Uterus (tissue), 4 donors: ENCODE data around the gene NKD2. TPM values are rescaled to one million over a fixed set of nuclear protein-coding genes. Genes with fewer than 3 reads are reported as not detected.

Source experiments
- DNase-seq, 2 donors: peaks; one replicate each; pipeline ENCODE4 v3.0.0-alpha.2; 2019 to 2020
- H3K27ac ChIP-seq, 2 donors: fragments of 200-600 bp; sonication (generic); 1 replicate in 1 of 2; 2 replicates in 1 of 2; pipeline ENCODE4 v1.5.1; 2016 to 2018
- H3K27me3 ChIP-seq, 2 donors: fragments of 200-600 bp; sonication (generic); one replicate each; pipeline ENCODE4 v1.5.1; 2018 to 2019; ENCODE audit warnings: control low read depth in 1 of 2
- H3K36me3 ChIP-seq, 2 donors: fragments of 200-600 bp; sonication (generic); one replicate each; pipeline ENCODE4 v1.5.1; 2019; ENCODE audit warnings: control low read depth in 1 of 2
- H3K4me1 ChIP-seq, 2 donors: fragments of 200-600 bp; sonication (generic); one replicate each; pipeline ENCODE4 v1.5.1; 2018 to 2019; ENCODE audit warnings: control low read depth in 1 of 2
- H3K4me3 ChIP-seq, 2 donors: fragments of 200-600 bp; sonication (generic); 1 replicate in 1 of 2; 2 replicates in 1 of 2; pipeline ENCODE4 v1.5.1; 2018 to 2019; ENCODE audit warnings: mild to moderate bottlenecking in 1 of 2
- H3K9me3 ChIP-seq, 2 donors: fragments of 200-600 bp; sonication (generic); one replicate each; pipeline ENCODE4 v1.5.1; 2019; ENCODE audit warnings: control low read depth in 1 of 2
- POLR2A ChIP-seq, 2 donors: fragments of 450-650 bp; IDR thresholded peaks; one replicate each; pipeline ENCODE4 v1.6.1; 2016; ENCODE audit warnings: antibody characterized with exemption in 2 of 2, mild to moderate bottlenecking in 1 of 2, moderate library complexity in 1 of 2
- intact Hi-C: fragments of 100-400 bp; cut with DNase I; formaldehyde crosslinking; loops from one replicate; pipeline ENCODE4 v1.15.1; 2023; ENCODE audit warnings: low total_unique reads
- total RNA-seq, 4 donors: library from RNA; depleted of rRNA in 3 of 4; stranded (reverse); fragments of >200 nt in 3 of 4; gene quantifications; one replicate each; pipeline versions ENCODE4 v1.1.0 to v1.2.4, GENCODE V29; 2014 to 2023
- TF ChIP-seq, protein P1 (sequence below), 4 experiments: fragments of 200-600 bp in 2 of 4; fragments of 450-650 bp in 2 of 4; sonication (generic) in 2 of 4; IDR thresholded peaks; one replicate each; pipeline ENCODE4 v1.5.1; 2016 to 2019; ENCODE audit warnings: antibody characterized with exemption in 4 of 4, mild to moderate bottlenecking in 2 of 4, moderate library complexity in 1 of 4
- donor health status: DM: yes; HTN: yes; CAD: no.

Gene NKD2
- total RNA-seq, 4 donors from 2014 or later = 2.5 to 11.1 TPM; not detected in 2

DNA sequence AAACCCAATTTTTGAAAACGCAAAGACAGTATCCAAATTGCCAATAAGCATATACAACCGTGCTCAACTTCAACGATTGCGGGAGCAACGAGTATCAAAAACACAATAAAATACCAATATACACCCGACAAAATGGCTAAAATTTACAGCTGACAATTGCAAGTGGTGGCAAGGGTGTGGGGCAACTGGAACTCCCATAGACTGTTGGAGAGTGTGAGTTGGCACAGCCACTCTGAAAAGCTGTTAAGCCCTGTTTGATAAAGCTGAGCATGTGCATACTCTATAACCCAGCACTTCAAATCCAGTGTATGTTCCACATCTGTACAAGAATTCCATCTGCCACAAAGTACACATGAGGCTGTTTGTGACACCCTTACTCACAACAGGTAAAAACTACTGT lies 20.3 kb upstream of the NKD2 start:
- Histone ChIP-seq H3K4me1 (no peaks in the 10 kb centered on the region), H3K27me3 (no peaks in the 10 kb centered on the region), H3K27ac (no peak overlapping the region), H3K36me3 (no peaks in the 10 kb centered on the region), H3K4me3 (no peak overlapping the region), H3K9me3 (no peaks in the 10 kb centered on the region)
- TF ChIP-seq POLR2A (IDR thresholded peaks at IDR 0.05) = no peak
- TF ChIP-seq, protein P1, sequence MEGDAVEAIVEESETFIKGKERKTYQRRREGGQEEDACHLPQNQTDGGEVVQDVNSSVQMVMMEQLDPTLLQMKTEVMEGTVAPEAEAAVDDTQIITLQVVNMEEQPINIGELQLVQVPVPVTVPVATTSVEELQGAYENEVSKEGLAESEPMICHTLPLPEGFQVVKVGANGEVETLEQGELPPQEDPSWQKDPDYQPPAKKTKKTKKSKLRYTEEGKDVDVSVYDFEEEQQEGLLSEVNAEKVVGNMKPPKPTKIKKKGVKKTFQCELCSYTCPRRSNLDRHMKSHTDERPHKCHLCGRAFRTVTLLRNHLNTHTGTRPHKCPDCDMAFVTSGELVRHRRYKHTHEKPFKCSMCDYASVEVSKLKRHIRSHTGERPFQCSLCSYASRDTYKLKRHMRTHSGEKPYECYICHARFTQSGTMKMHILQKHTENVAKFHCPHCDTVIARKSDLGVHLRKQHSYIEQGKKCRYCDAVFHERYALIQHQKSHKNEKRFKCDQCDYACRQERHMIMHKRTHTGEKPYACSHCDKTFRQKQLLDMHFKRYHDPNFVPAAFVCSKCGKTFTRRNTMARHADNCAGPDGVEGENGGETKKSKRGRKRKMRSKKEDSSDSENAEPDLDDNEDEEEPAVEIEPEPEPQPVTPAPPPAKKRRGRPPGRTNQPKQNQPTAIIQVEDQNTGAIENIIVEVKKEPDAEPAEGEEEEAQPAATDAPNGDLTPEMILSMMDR (IDR thresholded peaks at IDR 0.05) = no peak
- no peak for DNase-seq
- intact Hi-C loops = no loop called here

DNA sequence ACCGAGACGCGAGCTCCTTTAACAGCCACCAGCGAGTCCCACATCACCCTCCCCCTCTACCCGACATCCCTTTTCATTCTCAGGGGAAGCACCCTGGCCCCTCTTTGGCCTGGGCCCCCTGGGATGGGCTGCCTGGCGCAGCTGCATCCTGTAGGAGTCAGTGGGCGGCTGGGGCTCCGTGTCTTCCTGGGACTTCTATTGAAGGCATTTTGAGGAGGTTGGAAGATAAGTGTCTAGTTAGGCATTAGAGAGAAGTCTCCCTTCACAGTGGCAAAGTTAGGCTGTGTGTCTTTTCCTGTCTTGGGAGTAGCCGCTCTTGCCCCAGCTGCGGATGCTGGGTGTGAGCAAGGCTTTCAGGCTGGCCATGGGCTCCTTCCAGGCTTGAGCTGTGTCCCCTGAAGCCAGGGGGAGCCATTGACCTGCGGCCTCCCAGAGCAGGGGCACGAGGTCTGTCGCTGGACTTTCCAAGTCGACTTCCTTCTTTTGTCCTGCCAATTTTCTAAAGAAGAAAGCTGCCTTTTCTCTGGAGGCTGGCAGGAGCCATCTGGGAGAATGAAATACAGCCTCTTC lies 18.6 kb upstream of the NKD2 start:
- TF ChIP-seq POLR2A (IDR thresholded peaks at IDR 0.05) = no peak
- TF ChIP-seq, protein P1 (IDR thresholded peaks at IDR 0.05) = peak in 3 of 4 experiments; percentile 33 to 62 (median 43)

DNA sequence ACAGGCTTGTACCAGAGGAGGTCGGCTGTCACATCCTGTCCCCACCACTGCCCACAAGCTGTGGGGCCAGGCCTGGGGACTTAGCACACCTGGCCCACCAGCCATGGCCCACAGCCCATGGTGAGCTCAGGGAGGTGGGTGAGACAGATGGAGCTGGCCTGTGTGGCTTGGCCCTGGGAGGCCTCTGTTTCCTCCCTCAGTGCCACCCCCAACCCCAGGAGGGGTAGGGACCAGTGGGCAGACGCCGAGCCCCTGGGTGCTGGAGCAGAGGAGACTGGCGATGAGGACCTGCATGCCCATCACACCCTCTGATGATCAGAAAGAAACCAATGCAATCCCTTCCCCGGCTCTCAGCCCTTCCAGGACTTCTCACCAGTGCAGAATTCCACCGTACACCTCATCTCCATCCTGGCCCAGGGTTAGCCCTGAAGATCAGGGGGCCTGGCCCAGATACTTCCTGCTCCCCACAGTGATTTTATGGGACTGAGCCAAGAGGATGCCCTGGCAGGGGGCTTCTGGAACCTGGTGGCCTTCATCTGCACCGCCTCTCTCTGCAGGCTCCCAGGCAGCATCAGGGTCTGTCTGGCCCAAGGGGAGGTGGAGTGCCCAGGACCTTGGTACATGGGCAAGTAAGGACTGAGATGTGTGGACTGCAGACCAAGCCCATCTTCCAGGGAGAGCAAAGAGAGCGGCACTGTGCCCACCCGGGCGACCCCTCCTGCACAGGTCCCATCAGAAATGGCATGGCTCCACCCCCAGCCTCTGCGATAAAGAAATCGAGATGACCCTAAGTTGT lies 16.9 kb upstream of the NKD2 start:
- TF ChIP-seq POLR2A (IDR thresholded peaks at IDR 0.05) = no peak
- TF ChIP-seq, protein P1 (IDR thresholded peaks at IDR 0.05) = no peak
- DNase-seq = no peak
- H3K36me3 ChIP-seq = no peaks in the 10 kb centered on the region
- no peak overlapping the region for H3K27ac ChIP-seq
- H3K9me3 ChIP-seq = no peaks in the 10 kb centered on the region
- intact Hi-C loops = no loop called here
- no peaks in the 10 kb centered on the region for H3K4me1 ChIP-seq
- no peak overlapping the region for H3K4me3 ChIP-seq
- no peaks in the 10 kb centered on the region for H3K27me3 ChIP-seq

More for the DNA sequence above, 18.6 kb upstream of the NKD2 start:
- Histone ChIP-seq H3K36me3 (no peaks in the 10 kb centered on the region), H3K9me3 (no peaks in the 10 kb centered on the region), H3K27ac (peak overlapping the region in 1 of 2 donors; percentile 21), H3K4me3 (no peak overlapping the region), H3K4me1 (no peaks in the 10 kb centered on the region), H3K27me3 (no peaks in the 10 kb centered on the region)
- intact Hi-C loops = no loop called here
- peak; percentile 48 to 55 for DNase-seq

DNA sequence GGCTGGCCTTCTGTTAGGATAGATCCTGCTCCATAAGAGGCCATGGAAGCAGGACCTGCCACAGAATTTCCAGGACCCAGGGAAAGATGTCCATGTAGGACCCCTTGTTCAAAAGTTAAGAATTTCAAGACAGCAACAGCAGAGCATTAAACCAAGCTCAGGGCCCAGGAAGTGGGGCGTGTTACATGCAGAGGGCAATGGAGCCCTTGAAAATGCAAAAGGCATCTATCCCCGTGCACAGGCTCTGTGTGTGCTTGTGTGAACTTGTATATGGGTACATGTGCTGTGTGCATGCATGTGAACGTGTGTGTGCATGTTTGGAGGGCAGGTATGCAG lies 14.4 kb upstream of the NKD2 start:
- Histone ChIP-seq H3K4me1 (no peaks in the 10 kb centered on the region), H3K36me3 (no peaks in the 10 kb centered on the region), H3K4me3 (no peak overlapping the region), H3K27me3 (no peaks in the 10 kb centered on the region), H3K9me3 (no peaks in the 10 kb centered on the region), H3K27ac (peak overlapping the region in 1 of 2 donors; percentile 52)
- intact Hi-C loops = no loop called here
- no peak for TF ChIP-seq POLR2A (IDR thresholded peaks at IDR 0.05)
- TF ChIP-seq, protein P1 (IDR thresholded peaks at IDR 0.05) = no peak
- peak in 1 of 2 donors; percentile 7 for DNase-seq

DNA sequence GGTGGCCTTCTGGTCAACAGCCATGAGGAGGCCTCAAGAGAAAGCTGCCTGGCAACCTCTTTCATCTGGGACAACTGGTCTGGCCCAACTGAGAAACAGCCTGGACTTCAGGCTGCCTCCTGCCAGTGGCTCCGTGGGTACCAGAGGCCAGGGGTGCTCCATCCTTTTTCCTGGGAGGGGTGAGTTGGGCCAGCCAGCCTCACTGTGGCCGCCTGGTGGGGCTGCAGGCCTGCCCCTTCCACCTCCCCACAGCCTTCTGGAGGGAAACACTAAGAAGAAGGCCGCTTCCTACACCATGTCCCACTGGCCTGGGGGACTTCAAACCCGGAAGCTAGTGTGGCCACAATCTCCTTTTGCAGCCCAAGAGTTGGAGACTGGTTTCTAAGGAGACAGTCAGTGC lies 13.8 kb upstream of the NKD2 start:
- Histone ChIP-seq H3K4me1 (no peaks in the 10 kb centered on the region), H3K27ac (no peak overlapping the region), H3K36me3 (no peaks in the 10 kb centered on the region), H3K4me3 (no peak overlapping the region), H3K27me3 (no peaks in the 10 kb centered on the region), H3K9me3 (no peaks in the 10 kb centered on the region)
- TF ChIP-seq, protein P1 (IDR thresholded peaks at IDR 0.05) = no peak
- no peak for TF ChIP-seq POLR2A (IDR thresholded peaks at IDR 0.05)
- intact Hi-C loops = no loop called here
- peak in 1 of 2 donors; percentile 8 for DNase-seq
